Activated T-cell treated with anti-CD3 and anti-CD28 coated beads for 48 hours (primary cell): ENCODE results near the gene SYPL1.

ENCODE experiments used
- DNase-seq: peaks from one replicate; pipeline ENCODE4 v3.0.0-alpha.2; 2020; ENCODE audit warnings: low read depth

Gene SYPL1

GRCh38 chr7:106092204-106092603 lies 19.9 kb downstream of the SYPL1 start:
- no peak for DNase-seq

GRCh38 chr7:106089647-106090046 lies 22.5 kb downstream of the SYPL1 start:
- no peak for DNase-seq

GRCh38 chr7:106088014-106088413 lies 24.1 kb downstream of the SYPL1 start:
- DNase-seq = no peak

GRCh38 chr7:106086062-106086461 lies 26.1 kb downstream of the SYPL1 start:
- DNase-seq = no peak

- no peak for DNase-seq
Observed at GRCh38 chr7:106085015-106085414, 27.1 kb downstream of the SYPL1 start.

- no peak for DNase-seq
Observed at GRCh38 chr7:106083717-106084116, 28.4 kb downstream of the SYPL1 start.

GRCh38 chr7:106082087-106082854 lies 29.8 kb downstream of the SYPL1 start:
- DNase-seq = no peak

- no peak for DNase-seq
Observed at GRCh38 chr7:106080300-106080987, 31.7 kb downstream of the SYPL1 start.

- DNase-seq = no peak
Observed at GRCh38 chr7:106076537-106076936, 35.6 kb downstream of the SYPL1 start.

- no peak for DNase-seq
Observed at GRCh38 chr7:106075937-106076336, 36.2 kb downstream of the SYPL1 start.

- DNase-seq = no peak
Observed at GRCh38 chr7:106074257-106074656, 37.9 kb downstream of the SYPL1 start.

- no peak for DNase-seq
Observed at GRCh38 chr7:106073701-106074100, 38.4 kb downstream of the SYPL1 start.

GRCh38 chr7:106072715-106073091 lies 39.4 kb downstream of the SYPL1 start:
- no peak for DNase-seq

GRCh38 chr7:106071999-106072714 lies 40.0 kb downstream of the SYPL1 start:
- no peak for DNase-seq

GRCh38 chr7:106071356-106071998 lies 40.6 kb downstream of the SYPL1 start:
- peak; percentile 25 for DNase-seq

- no peak for DNase-seq
Observed at GRCh38 chr7:106070567-106071254, 41.4 kb downstream of the SYPL1 start.

GRCh38 chr7:106070201-106070551 lies 41.9 kb downstream of the SYPL1 start:
- DNase-seq = no peak

GRCh38 chr7:106069471-106070200 lies 42.5 kb downstream of the SYPL1 start:
- no peak for DNase-seq

GRCh38 chr7:106068986-106069385 lies 43.1 kb downstream of the SYPL1 start:
- no peak for DNase-seq

GRCh38 chr7:106068538-106068961 lies 43.6 kb downstream of the SYPL1 start:
- no peak for DNase-seq

GRCh38 chr7:106067678-106068077 lies 44.4 kb downstream of the SYPL1 start:
- DNase-seq = no peak
